H1 (cell line): Measurements from ENCODE around the gene MAP7. TPM values are rescaled to one million over a fixed set of nuclear protein-coding genes. Genes with fewer than 3 reads are reported as not detected.

Experiments used
- CTCF ChIA-PET: fragments of 300-600 bp; sonication (Branson Sonifier 250); formaldehyde crosslinking; loops from one replicate; lab custom pipeline; 2021; ENCODE audit not compliant: partially characterized antibody; lab: Charles Lee
- POLR2A ChIA-PET: fragments of 300-600 bp; sonication (Branson Sonifier 250); formaldehyde crosslinking; loops from one replicate; lab custom pipeline; 2021; ENCODE audit warnings: inconsistent platforms; ENCODE audit not compliant: partially characterized antibody; lab: Charles Lee
- DNase-seq, 2 experiments: peaks; one replicate each; pipeline versions ENCODE4 v3.0.0 to v3.0.0-alpha.2; 2010 to 2022; ENCODE audit warnings: low spot score in 2 of 2, low read depth in 1 of 2, mixed read lengths in 1 of 2
- FAIRE-seq: peaks from 2 replicates; lab custom pipeline; 2011; peaks lifted over from hg19 to GRCh38; lab: Jason Lieb, UNC
- H2AFZ ChIP-seq: 2 replicates; pipeline ENCODE4 v1.8.1; 2012; ENCODE audit warnings: low read length, inconsistent platforms
- H2AK5ac ChIP-seq: 2 replicates; pipeline ENCODE4 v1.6.1; 2013; ENCODE audit warnings: low read depth, low read length
- H2BK120ac ChIP-seq: replicated peaks from 2 replicates; pipeline ENCODE3; 2013; ENCODE audit warnings: low read depth, low read length, inconsistent platforms
- H2BK12ac ChIP-seq: 2 replicates; pipeline ENCODE4 v1.6.1; 2013; ENCODE audit warnings: low read depth, low read length
- H2BK15ac ChIP-seq: 2 replicates; pipeline ENCODE4 v1.6.1; 2013; ENCODE audit warnings: low read length
- H2BK20ac ChIP-seq: 2 replicates; pipeline ENCODE4 v1.6.1; 2013; ENCODE audit warnings: low read length
- H2BK5ac ChIP-seq: 2 replicates; pipeline ENCODE4 v1.6.1; 2013; ENCODE audit warnings: low read depth, low read length
- H3K14ac ChIP-seq: 2 replicates; pipeline ENCODE4 v1.6.1; 2013; ENCODE audit warnings: inconsistent platforms; ENCODE audit not compliant: insufficient read length
- H3K18ac ChIP-seq: 2 replicates; pipeline ENCODE4 v1.6.1; 2013; ENCODE audit warnings: low read length; ENCODE audit errors: extremely low read depth
- H3K23ac ChIP-seq: 2 replicates; pipeline ENCODE4 v1.6.1; 2013; ENCODE audit warnings: inconsistent platforms; ENCODE audit not compliant: insufficient read length
- H3K23me2 ChIP-seq: 2 replicates; pipeline ENCODE4 v1.6.1; 2013; ENCODE audit warnings: low read depth, low read length
- H3K27ac ChIP-seq: 2 replicates; pipeline ENCODE4 v1.6.1; 2011; ENCODE audit warnings: low read depth, low read length, inconsistent platforms
- H3K27me3 ChIP-seq, 4 experiments: replicated peaks in 1 of 4; 1 replicate in 1 of 4; 2 replicates in 3 of 4; pipeline versions ENCODE4 v1.6.1 to v1.8.1; 2011 to 2013; ENCODE audit warnings: low read length in 3 of 4, mild to moderate bottlenecking in 3 of 4, inconsistent platforms in 2 of 4, mixed read lengths in 2 of 4, moderate library complexity in 1 of 4; ENCODE audit not compliant: control insufficient read depth in 3 of 4, insufficient read depth in 3 of 4; ENCODE audit errors: extremely low read depth in 1 of 4
- H3K36me3 ChIP-seq, 4 experiments: 2 replicates each; pipeline versions ENCODE4 v1.6.1 to v1.8.1; 2011 to 2013; ENCODE audit warnings: mild to moderate bottlenecking in 4 of 4, low read length in 3 of 4, moderate library complexity in 2 of 4, control low read depth in 1 of 4, inconsistent platforms in 1 of 4; ENCODE audit not compliant: insufficient read depth in 4 of 4, control insufficient read depth in 2 of 4
- H3K4ac ChIP-seq: replicated peaks from 2 replicates; pipeline ENCODE3; 2013; ENCODE audit warnings: low read length, low read depth, mixed read lengths, inconsistent platforms; ENCODE audit not compliant: insufficient read length
- H3K4me1 ChIP-seq, 4 experiments: replicated peaks in 1 of 4; 1 replicate in 1 of 4; 2 replicates in 3 of 4; pipeline versions ENCODE4 v1.6.1 to v1.8.1; 2011 to 2013; ENCODE audit warnings: low read length in 3 of 4, inconsistent platforms in 2 of 4, mixed read lengths in 1 of 4; ENCODE audit not compliant: insufficient read depth in 4 of 4, control insufficient read depth in 3 of 4
- H3K4me2 ChIP-seq, 2 experiments: 2 replicates each; pipeline versions ENCODE4 v1.6.1 to v1.8.1; 2011 to 2013; ENCODE audit warnings: low read depth in 2 of 2, low read length in 2 of 2, control low read depth in 1 of 2, inconsistent platforms in 1 of 2, mild to moderate bottlenecking in 1 of 2; ENCODE audit not compliant: insufficient read depth in 1 of 2
- H3K4me3 ChIP-seq, 4 experiments: fragments of 200-600, 300-600 bp in 1 of 4; sonication (generic), shearing (Covaris generic), sonication (Bioruptor Twin) in 1 of 4; 2 replicates each; pipeline versions ENCODE4 v1.5.1 to v1.8.1; 2011 to 2016; ENCODE audit warnings: low read length in 4 of 4, low read depth in 3 of 4, control low read depth in 2 of 4, inconsistent platforms in 2 of 4, mild to moderate bottlenecking in 2 of 4, mixed read lengths in 1 of 4, moderate library complexity in 1 of 4; ENCODE audit not compliant: insufficient read depth in 2 of 4; ENCODE audit errors: extremely low read depth in 1 of 4
- H3K56ac ChIP-seq: replicated peaks from 2 replicates; pipeline ENCODE3; 2013; ENCODE audit warnings: low read depth, mild to moderate bottlenecking, mixed read lengths, low read length, inconsistent platforms; ENCODE audit not compliant: insufficient read length
- H3K79me1 ChIP-seq: 2 replicates; pipeline ENCODE4 v1.6.1; 2013; ENCODE audit warnings: low read depth, low read length, control low read depth
- H3K79me2 ChIP-seq, 2 experiments: 2 replicates each; pipeline versions ENCODE4 v1.6.1 to v1.8.1; 2012 to 2013; ENCODE audit warnings: low read length in 2 of 2, mild to moderate bottlenecking in 2 of 2, inconsistent platforms in 1 of 2; ENCODE audit not compliant: insufficient read depth in 2 of 2, control insufficient read depth in 1 of 2
- H3K9ac ChIP-seq, 4 experiments: replicated peaks in 1 of 4; 1 replicate in 1 of 4; 2 replicates in 3 of 4; pipeline versions ENCODE4 v1.6.1 to v1.8.1; 2011 to 2013; ENCODE audit warnings: low read depth in 3 of 4, low read length in 3 of 4, control low read depth in 2 of 4, mild to moderate bottlenecking in 2 of 4, moderate library complexity in 2 of 4, inconsistent platforms in 1 of 4; ENCODE audit errors: extremely low read depth in 1 of 4
- H3K9me3 ChIP-seq, 2 experiments: 2 replicates each; pipeline versions ENCODE4 v1.6.1 to v1.8.1; 2012 to 2013; ENCODE audit warnings: mild to moderate bottlenecking in 2 of 2, moderate library complexity in 2 of 2, control low read depth in 1 of 2, inconsistent platforms in 1 of 2, low read depth in 1 of 2, low read length in 1 of 2, mixed read lengths in 1 of 2; ENCODE audit not compliant: insufficient read depth in 2 of 2
- H4K20me1 ChIP-seq, 2 experiments: replicated peaks in 1 of 2; 2 replicates each; pipeline versions ENCODE3 to v1.8.1; 2011 to 2013; ENCODE audit warnings: inconsistent platforms in 2 of 2, low read length in 2 of 2, mild to moderate bottlenecking in 1 of 2; ENCODE audit not compliant: insufficient read depth in 2 of 2, control insufficient read depth in 1 of 2
- H4K5ac ChIP-seq: 2 replicates; pipeline ENCODE4 v1.6.1; 2013; ENCODE audit warnings: low read length, low read depth, mixed read lengths, inconsistent platforms; ENCODE audit not compliant: insufficient read length
- H4K8ac ChIP-seq: 2 replicates; pipeline ENCODE4 v1.8.0; 2013; ENCODE audit warnings: mild to moderate bottlenecking, moderate library complexity, low read length, inconsistent platforms; ENCODE audit not compliant: insufficient read depth; ENCODE audit errors: extremely low read depth
- H4K91ac ChIP-seq: replicated peaks from 2 replicates; pipeline ENCODE3; 2013; ENCODE audit warnings: low read length, mixed read lengths, inconsistent platforms; ENCODE audit not compliant: insufficient read length
- BACH1 ChIP-seq: IDR thresholded peaks from 2 replicates; pipeline ENCODE4 v1.6.1; 2012; ENCODE audit warnings: low read length, improper control_type of control experiment
- CBX5 ChIP-seq: fragments of 300-800, 300-1000 bp; sonication (generic); IDR thresholded peaks from 2 replicates; pipeline ENCODE4 v1.7.1; 2016; ENCODE audit warnings: antibody characterized with exemption, low read length, low read depth
- CTBP2 ChIP-seq: IDR thresholded peaks from 2 replicates; pipeline ENCODE4 v1.7.0; 2011; ENCODE audit warnings: borderline replicate concordance, mild to moderate bottlenecking, moderate library complexity, mixed read lengths, low read length; ENCODE audit not compliant: insufficient read depth, insufficient read length
- EGR1 ChIP-seq: IDR thresholded peaks from 2 replicates; pipeline ENCODE4 v1.6.1; 2011; ENCODE audit warnings: low read depth, low read length, borderline replicate concordance
- FOSL1 ChIP-seq: IDR thresholded peaks from 2 replicates; pipeline ENCODE4 v1.6.1; 2011; ENCODE audit warnings: mild to moderate bottlenecking, low read depth, low read length, moderate library complexity; ENCODE audit not compliant: insufficient read depth
- HDAC6 ChIP-seq: IDR thresholded peaks from one replicate; pipeline ENCODE4 v1.7.1; 2012; ENCODE audit warnings: low read depth, mild to moderate bottlenecking, inconsistent platforms, low read length, moderate library complexity
- JUN ChIP-seq: IDR thresholded peaks from 2 replicates; pipeline ENCODE4 v1.6.1; 2011; ENCODE audit warnings: low read depth, mild to moderate bottlenecking, improper control_type of control experiment, low read length
- NRF1 ChIP-seq: IDR thresholded peaks from 2 replicates; pipeline ENCODE4 v1.6.1; 2011; ENCODE audit warnings: mild to moderate bottlenecking, low read depth, low read length, improper control_type of control experiment
- SP1 ChIP-seq: IDR thresholded peaks from 2 replicates; pipeline ENCODE4 v1.6.1; 2011; ENCODE audit warnings: low read depth, low read length
- TAF7 ChIP-seq: optimal IDR thresholded peaks from 2 replicates; pipeline ENCODE3; 2011; ENCODE audit warnings: low read depth, mild to moderate bottlenecking, inconsistent platforms, low read length, moderate library complexity, borderline replicate concordance
- TBP ChIP-seq: IDR thresholded peaks from 2 replicates; pipeline ENCODE4 v1.6.1; 2011; ENCODE audit warnings: low read depth, low read length, improper control_type of control experiment
- WGBS, 2 experiments: shearing (Covaris generic) in 1 of 2; methylation state at CpG; one replicate each; pipeline versions ENCODE4 v1.1.6 to v1.1.7; 2013 to 2015; ENCODE audit warnings: low lambda C conversion rate in 2 of 2, mixed read lengths in 2 of 2, inconsistent platforms in 1 of 2, low coverage in 1 of 2, missing lambda C conversion rate in 1 of 2; ENCODE audit not compliant: insufficient replicate concordance in 2 of 2, insufficient coverage in 1 of 2, insufficient read length in 1 of 2; ENCODE audit errors: extremely low coverage in 1 of 2, missing lambda C conversion rate in 1 of 2; 5-methylcytosine and 5-hydroxymethylcytosine counted together
- polyA plus RNA-seq, 7 experiments: library from polyadenylated mRNA; depleted of rRNA in 3 of 7; stranded (reverse) in 5 of 7; unstranded in 2 of 7; fragments of >200 nt in 5 of 7; fragments of 200-250 nt in 2 of 7; gene quantifications; 1 replicate in 5 of 7; 2 replicates in 1 of 7; 4 replicates in 1 of 7; pipeline versions ENCODE4 v1.2.1 to v1.2.3, GENCODE V29; 2011 to 2013; ENCODE audit warnings: missing spikeins in 2 of 7, mixed read lengths in 2 of 7
- total RNA-seq: library from RNA; stranded (reverse); fragmentation: NEBNext Ultra II Directional; extraction: Animal tissue kit (Norgen Biotek cat#: 25700); gene quantifications from 2 replicates; pipeline ENCODE4 v1.2.1, GENCODE V29; 2021
- TF ChIP-seq, protein P1 (sequence below): IDR thresholded peaks from 2 replicates; pipeline ENCODE4 v1.6.1; 2011; ENCODE audit warnings: low read length, improper control_type of control experiment

The MAP7 gene
- total and polyA plus RNA-seq, 2 of the 8 experiments (the other 6 are each of a cell fraction or from before 2014, with no cell fraction given) = 13.5 to 66.9 TPM

DNA sequence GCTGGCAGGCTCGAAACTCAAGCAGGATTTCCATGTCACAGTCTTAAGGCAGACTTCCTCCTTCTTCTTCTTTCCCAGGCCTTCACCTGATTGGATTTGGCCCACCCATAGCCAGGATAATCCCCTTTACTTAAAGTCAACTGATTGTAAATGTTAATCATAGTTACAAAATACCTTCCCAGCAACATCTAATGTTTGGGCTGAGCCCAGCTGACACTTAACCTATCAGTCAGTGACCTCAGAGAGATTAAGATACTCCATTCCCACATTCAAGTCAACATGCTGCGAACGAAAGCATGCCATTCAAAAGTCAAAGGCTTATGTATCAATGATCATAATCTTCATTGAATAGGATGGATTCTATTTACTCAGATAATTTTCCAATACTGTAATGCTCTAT lies 16.0 kb downstream of the MAP7 start:
- Histone ChIP-seq H4K8ac (no peak overlapping the region), H4K20me1 (peaks cover 0 to 7% of the 10 kb centered on the region in 2 experiments), H2BK120ac (no peak overlapping the region), H3K23ac (no peak overlapping the region), H2BK20ac (no peak overlapping the region), H3K4me3 (no peak overlapping the region), H3K4ac (no peak overlapping the region), H3K79me2 (peaks cover 0 to 93% of the 10 kb centered on the region in 2 experiments; a peak in 3 of 4 replicates), H3K79me1 (peaks cover 3% of the 10 kb centered on the region; the same call in 1 of the 2 replicates), H3K14ac (no peak overlapping the region), H4K91ac (no peak overlapping the region), H4K5ac (no peak overlapping the region), H3K27me3 (no peaks in the 10 kb centered on the region), H3K36me3 (no peaks in the 10 kb centered on the region; a peak in 1 of 8 replicates), H2AK5ac (no peak overlapping the region), H3K27ac (no peak overlapping the region), H3K23me2 (no peaks in the 10 kb centered on the region), H3K4me1 (peaks cover 0 to 16% (median under 1%) of the 10 kb centered on the region in 4 experiments; a peak in 4 of 7 replicates), H2BK12ac (no peak overlapping the region), H3K9ac (no peak overlapping the region), H3K9me3 (no peaks in the 10 kb centered on the region), H3K56ac (no peak overlapping the region), H2BK15ac (no peak overlapping the region), H2AFZ (no peak overlapping the region), H3K18ac (no peak overlapping the region), H2BK5ac (no peak overlapping the region), H3K4me2 (no peak overlapping the region)
- no peak for FAIRE-seq
- WGBS, 2 experiments = 94% methylated on average over 3 of the region's 3 CpGs; no CpG with 5 or more reads in 1 of the 2 experiments
- ChIA-PET CTCF (interaction anchor here (1.1 kb wide), 1 partner anchor 13 kb away, joined by 5 read pairs; no protein-coding TSS in a partner anchor), POLR2A (interaction anchor here (1.5 kb wide), 1 partner anchor 13 kb away, joined by 5 read pairs; no protein-coding TSS in a partner anchor)
- no peak for DNase-seq
- TF ChIP-seq SP1 (no peak), TBP (no peak), BACH1 (no peak), JUN (no peak), HDAC6 (no peak), FOSL1 (no peak), NRF1 (no peak), EGR1 (no peak), TAF7 (no peak), CBX5 (no peak), CTBP2 (no peak)
- TF ChIP-seq, protein P1, sequence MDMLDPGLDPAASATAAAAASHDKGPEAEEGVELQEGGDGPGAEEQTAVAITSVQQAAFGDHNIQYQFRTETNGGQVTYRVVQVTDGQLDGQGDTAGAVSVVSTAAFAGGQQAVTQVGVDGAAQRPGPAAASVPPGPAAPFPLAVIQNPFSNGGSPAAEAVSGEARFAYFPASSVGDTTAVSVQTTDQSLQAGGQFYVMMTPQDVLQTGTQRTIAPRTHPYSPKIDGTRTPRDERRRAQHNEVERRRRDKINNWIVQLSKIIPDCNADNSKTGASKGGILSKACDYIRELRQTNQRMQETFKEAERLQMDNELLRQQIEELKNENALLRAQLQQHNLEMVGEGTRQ = no peak
